Nephron (organoid): Measurements from ENCODE around the gene OR5B2.

ENCODE experiments used
- H3K27ac Mint-ChIP-seq, 3 experiments: 2 replicates each; pipeline ENCODE4 v1.8.0; 2020; ENCODE audit warnings: mixed read lengths in 3 of 3, mild to moderate bottlenecking in 2 of 3, moderate library complexity in 1 of 3
- H3K27me3 Mint-ChIP-seq: 2 replicates; pipeline ENCODE4 v1.8.0; 2021; ENCODE audit warnings: low read depth, mild to moderate bottlenecking, moderate library complexity, mixed read lengths
- H3K36me3 Mint-ChIP-seq: 2 replicates; pipeline ENCODE4 v1.8.0; 2020; ENCODE audit warnings: low read depth, mixed read lengths
- H3K4me1 Mint-ChIP-seq: 2 replicates; pipeline ENCODE4 v1.8.0; 2020; ENCODE audit warnings: mixed read lengths
- H3K4me3 Mint-ChIP-seq, 3 experiments: 2 replicates each; pipeline ENCODE4 v1.8.0; 2020; ENCODE audit warnings: mild to moderate bottlenecking in 3 of 3, mixed read lengths in 3 of 3, moderate library complexity in 2 of 3
- H3K9me3 Mint-ChIP-seq: 2 replicates; pipeline ENCODE4 v1.8.0; 2020; ENCODE audit warnings: mixed read lengths
- CTCF ChIP-seq, 3 experiments: fragments of 200-600 bp; sonication (generic); IDR thresholded peaks; one replicate each; pipeline ENCODE4 v1.5.0; 2021; ENCODE audit warnings: antibody characterized with exemption in 3 of 3; ENCODE audit not compliant: unreplicated experiment in 3 of 3

The OR5B2 gene

DNA sequence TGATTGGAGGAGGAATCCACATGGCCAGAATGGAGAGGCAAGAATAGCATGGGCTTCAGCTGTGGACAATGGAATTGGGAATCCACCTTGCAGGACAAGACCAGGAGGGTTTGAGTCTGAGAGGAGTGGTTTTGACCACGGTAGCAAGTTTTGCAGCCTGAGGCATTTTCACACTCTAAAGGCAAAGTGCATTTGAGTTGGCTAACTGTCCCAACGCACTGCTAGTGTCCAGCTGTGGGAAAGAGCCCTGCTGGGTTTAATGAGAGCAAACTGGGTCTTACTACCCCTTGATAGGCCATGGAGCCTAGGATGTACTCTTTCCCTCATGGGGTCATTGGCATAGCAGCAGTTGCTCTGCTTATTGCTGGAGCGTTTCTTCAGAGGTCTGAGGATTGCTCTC, at the start of gene OR5B2:
Gene OR5B2 (minus strand): TSS at position 101 of the 400 bp plus-strand sequence. CDS start 4,860 bp downstream, outside the sequence.
- Mint-ChIP-seq H3K27me3 (no peaks in the 10 kb centered on the region), H3K36me3 (no peaks in the 10 kb centered on the region), H3K4me1 (no peaks in the 10 kb centered on the region), H3K9me3 (no peaks in the 10 kb centered on the region), H3K4me3 (no peak within 1 kb of the TSS), H3K27ac (no peak within 1 kb of the TSS)
- TF ChIP-seq CTCF (IDR thresholded peaks at IDR 0.05; ENCODE audit: unreplicated experiment in 3 of 3), result no peak

GRCh38 chr11:58471892-58472291, 44.0 kb upstream of the OR5B2 start:
- no peaks in the 10 kb centered on the region for H3K36me3 Mint-ChIP-seq
- no peak overlapping the region for H3K4me3 Mint-ChIP-seq
- no peaks in the 10 kb centered on the region for H3K4me1 Mint-ChIP-seq
- TF ChIP-seq CTCF (IDR thresholded peaks at IDR 0.05; ENCODE audit: unreplicated experiment in 3 of 3), result no peak
- H3K9me3 Mint-ChIP-seq, result peaks cover 36% of the 10 kb centered on the region
- H3K27me3 Mint-ChIP-seq, result no peaks in the 10 kb centered on the region
- H3K27ac Mint-ChIP-seq, result no peak overlapping the region

- Mint-ChIP-seq H3K4me3 (no peak overlapping the region), H3K27me3 (no peaks in the 10 kb centered on the region), H3K27ac (no peak overlapping the region), H3K9me3 (peaks cover 13% of the 10 kb centered on the region), H3K4me1 (no peaks in the 10 kb centered on the region), H3K36me3 (no peaks in the 10 kb centered on the region)
- TF ChIP-seq CTCF (IDR thresholded peaks at IDR 0.05; ENCODE audit: unreplicated experiment in 3 of 3), result no peak
These were observed 38.4 kb upstream of the OR5B2 start for GRCh38 chr11:58466293-58466692.

- H3K27me3 Mint-ChIP-seq, result no peaks in the 10 kb centered on the region
- H3K4me1 Mint-ChIP-seq, result no peaks in the 10 kb centered on the region
- no peak for TF ChIP-seq CTCF (IDR thresholded peaks at IDR 0.05; ENCODE audit: unreplicated experiment in 3 of 3)
- H3K4me3 Mint-ChIP-seq, result no peak overlapping the region
- no peak overlapping the region for H3K27ac Mint-ChIP-seq
- peaks cover 10% of the 10 kb centered on the region for H3K9me3 Mint-ChIP-seq
- H3K36me3 Mint-ChIP-seq, result no peaks in the 10 kb centered on the region
These were observed 37.8 kb upstream of the OR5B2 start for GRCh38 chr11:58465690-58466089.

DNA sequence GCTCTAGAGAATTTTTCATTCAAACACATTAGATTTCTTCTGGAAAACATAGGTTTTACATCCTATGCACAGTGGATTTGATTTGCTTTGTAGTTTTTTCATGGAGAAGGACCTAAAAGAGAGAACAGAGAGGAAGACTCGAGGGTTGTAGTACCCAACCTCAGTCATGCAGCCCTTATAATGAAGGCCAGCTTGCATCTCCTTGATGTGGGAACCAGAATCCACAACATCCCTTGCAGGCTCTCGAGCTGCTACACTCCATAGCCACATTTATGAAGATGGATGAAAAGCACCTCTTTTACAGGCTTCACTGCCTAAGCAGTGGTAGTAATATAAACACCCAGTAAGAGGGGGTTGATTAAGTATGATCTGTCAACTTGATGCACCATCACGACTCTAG, 23.7 kb upstream of the OR5B2 start:
- no peaks in the 10 kb centered on the region for H3K27me3 Mint-ChIP-seq
- peaks cover 9% of the 10 kb centered on the region for H3K9me3 Mint-ChIP-seq
- H3K4me3 Mint-ChIP-seq, result no peak overlapping the region
- no peaks in the 10 kb centered on the region for H3K4me1 Mint-ChIP-seq
- no peaks in the 10 kb centered on the region for H3K36me3 Mint-ChIP-seq
- no peak overlapping the region for H3K27ac Mint-ChIP-seq
- no peak for TF ChIP-seq CTCF (IDR thresholded peaks at IDR 0.05; ENCODE audit: unreplicated experiment in 3 of 3)

DNA sequence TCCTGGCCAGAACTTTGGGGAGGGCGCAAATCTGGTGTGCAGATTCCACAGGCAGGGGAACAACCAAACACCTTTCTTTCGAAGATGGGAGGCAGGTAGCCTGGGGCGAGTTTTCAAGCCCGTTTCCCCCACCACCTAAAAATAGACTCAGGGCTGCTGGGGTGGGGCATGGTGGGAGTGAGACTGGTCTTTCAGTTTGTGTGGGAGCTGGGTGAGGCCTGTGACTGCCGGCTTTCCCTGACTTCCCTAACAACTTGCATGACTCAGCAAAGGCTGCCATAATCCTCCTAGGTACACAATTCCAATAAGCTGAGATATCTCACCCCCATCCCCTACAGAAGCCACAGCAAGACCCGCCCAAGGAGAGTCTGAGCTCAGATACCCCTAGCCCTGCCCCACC, 18.4 kb upstream of the OR5B2 start:
- Mint-ChIP-seq H3K27me3 (no peaks in the 10 kb centered on the region), H3K4me3 (no peak overlapping the region), H3K36me3 (no peaks in the 10 kb centered on the region), H3K9me3 (peaks cover 9% of the 10 kb centered on the region), H3K4me1 (no peaks in the 10 kb centered on the region), H3K27ac (no peak overlapping the region)
- no peak for TF ChIP-seq CTCF (IDR thresholded peaks at IDR 0.05; ENCODE audit: unreplicated experiment in 3 of 3)
